ENCODE results near the gene AUP1.
A peak's percentile ranks its signal among the peaks of the same experiment; 100 is the strongest.

AUP1 gene

DNA sequence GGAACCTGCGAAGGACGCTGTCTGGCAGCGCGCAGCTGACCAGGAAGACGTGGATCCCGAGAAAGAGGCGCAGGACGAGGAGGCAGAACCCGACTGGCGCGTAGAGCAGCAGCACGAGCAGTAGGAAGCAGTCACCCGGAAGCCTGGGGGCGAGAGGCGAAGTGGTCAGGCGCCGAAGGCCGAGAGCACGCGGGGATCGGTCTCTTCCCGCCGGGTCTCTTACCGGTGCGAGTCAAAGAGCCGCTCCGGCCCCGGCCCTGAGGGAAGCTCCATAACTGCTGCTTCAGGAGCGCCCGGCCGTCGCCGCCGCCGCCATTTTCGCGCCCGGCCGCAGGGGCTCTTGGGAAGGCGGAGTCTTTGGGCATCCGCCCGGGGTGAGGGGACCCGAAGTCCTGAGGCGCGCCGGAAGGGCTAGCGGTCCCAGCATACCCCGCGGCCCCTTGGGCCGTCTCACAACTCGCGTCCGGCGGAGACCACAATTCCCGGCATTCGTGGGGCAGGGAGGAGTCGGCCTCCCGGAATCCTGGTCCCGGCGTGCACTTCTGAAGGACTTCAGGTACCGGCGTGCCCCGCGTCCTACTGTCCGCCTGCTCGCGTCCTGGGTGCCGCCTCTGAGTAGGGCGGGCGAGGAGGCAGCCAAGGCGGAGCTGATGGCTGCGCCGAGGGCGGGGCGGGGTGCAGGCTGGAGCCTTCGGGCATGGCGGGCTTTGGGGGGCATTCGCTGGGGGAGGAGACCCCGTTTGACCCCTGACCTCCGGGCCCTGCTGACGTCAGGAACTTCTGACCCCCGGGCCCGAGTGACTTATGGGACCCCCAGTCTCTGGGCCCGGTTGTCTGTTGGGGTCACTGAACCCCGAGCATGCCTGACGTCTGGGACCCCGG is at the start of gene AUP1, which contains the start of gene HTRA2:
AUP1 (minus strand) TSS at position 350 of the 882 bp plus-strand sequence; CDS start at position 273, 77 bp downstream.
HTRA2 (plus strand) TSS at position 577 of the 882 bp plus-strand sequence; CDS start at position 651, 74 bp downstream.
- peak; percentile 58 for TF ChIP-seq POLR2A (IDR thresholded peaks at IDR 0.05; ENCODE audit: low read depth, low read length)
- no peak for FAIRE-seq
- DNase-seq (ENCODE audit: insufficient read length, low spot score), result peak; percentile 99

- DNase-seq (ENCODE audit: insufficient read length, low spot score), result no peak
- TF ChIP-seq POLR2A (IDR thresholded peaks at IDR 0.05; ENCODE audit: low read depth, low read length), result no peak
- FAIRE-seq, result no peak
Observed at GRCh38 chr2:74578408-74578807, 48.9 kb upstream of the AUP1 start.

GRCh38 chr2:74577448-74577847 is 47.9 kb upstream of the AUP1 start:
- TF ChIP-seq POLR2A (IDR thresholded peaks at IDR 0.05; ENCODE audit: low read depth, low read length), result no peak
- DNase-seq (ENCODE audit: insufficient read length, low spot score) (no peak), FAIRE-seq (no peak)

DNA sequence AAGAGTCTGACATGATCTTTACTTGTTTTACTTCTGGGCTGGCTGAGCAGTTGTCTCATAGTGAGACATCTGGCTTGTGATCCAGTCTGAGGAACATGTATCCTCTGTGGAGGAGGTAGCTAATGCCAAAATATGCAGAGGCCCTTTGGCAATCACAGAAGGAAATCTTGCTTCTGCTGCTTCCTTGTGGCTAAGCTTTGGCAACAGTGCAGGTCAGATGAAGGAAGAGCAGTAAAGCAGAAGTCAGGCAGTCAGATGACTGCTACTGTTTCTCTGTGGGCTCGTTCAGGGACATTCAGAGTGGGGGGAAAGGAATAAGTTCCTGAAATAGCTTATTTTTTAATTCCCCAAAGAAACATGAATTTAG is 47.3 kb upstream of the AUP1 start:
- no peak for TF ChIP-seq POLR2A (IDR thresholded peaks at IDR 0.05; ENCODE audit: low read depth, low read length)
- no peak for FAIRE-seq
- DNase-seq (ENCODE audit: insufficient read length, low spot score), result no peak

DNA sequence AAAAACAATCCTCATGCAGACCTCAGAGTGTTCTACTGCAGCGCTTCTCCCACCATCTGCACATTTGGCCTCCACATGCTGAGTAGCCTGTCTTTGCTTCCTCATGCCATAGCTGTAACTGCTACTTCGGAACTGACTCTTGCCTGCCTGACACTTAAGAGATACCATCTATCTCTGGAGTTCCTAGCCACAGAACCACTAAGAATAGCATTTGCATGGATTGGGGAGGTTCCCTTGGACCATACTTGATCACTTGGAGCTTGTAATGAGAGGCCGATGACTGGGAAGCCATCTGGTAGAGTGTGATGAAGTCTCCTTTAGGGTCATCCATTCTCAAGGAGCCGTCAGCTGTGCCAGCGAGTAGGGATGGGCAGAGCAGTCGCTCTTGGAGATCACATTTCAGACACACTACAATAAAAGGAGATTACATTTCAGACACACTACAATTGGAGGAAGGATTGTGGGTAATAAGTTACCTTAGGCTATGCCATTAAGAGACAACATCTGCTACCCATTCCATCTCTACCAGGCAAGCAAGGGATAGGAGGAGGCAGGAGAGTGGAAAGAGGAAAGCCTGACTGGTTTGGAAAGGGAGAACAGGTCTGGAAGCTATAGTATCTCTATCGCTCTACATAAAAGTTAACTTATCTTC is 46.8 kb upstream of the AUP1 start:
- DNase-seq (ENCODE audit: insufficient read length, low spot score) (no peak), FAIRE-seq (no peak)
- no peak for TF ChIP-seq POLR2A (IDR thresholded peaks at IDR 0.05; ENCODE audit: low read depth, low read length)

DNA sequence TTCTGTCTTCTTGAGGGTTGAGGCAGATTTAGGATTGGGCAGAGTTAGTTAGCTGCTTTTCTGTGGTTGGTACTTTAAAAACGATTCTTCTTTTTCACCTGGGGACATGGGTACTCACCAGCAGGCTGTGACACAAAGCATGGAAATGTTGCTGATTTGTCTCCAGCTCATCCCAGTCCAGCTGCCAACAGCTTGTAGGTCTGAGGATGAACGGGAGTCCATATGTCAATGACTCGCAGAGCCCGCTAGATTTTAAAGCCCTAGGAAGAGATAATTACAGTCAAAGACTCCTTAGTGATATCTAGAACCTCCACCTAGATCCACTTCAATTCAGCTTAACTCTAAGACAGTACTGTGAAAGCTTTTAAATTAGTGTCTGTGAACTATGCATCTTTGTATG is 45.8 kb upstream of the AUP1 start:
- no peak for TF ChIP-seq POLR2A (IDR thresholded peaks at IDR 0.05; ENCODE audit: low read depth, low read length)
- FAIRE-seq (no peak), DNase-seq (ENCODE audit: insufficient read length, low spot score) (no peak)

DNA sequence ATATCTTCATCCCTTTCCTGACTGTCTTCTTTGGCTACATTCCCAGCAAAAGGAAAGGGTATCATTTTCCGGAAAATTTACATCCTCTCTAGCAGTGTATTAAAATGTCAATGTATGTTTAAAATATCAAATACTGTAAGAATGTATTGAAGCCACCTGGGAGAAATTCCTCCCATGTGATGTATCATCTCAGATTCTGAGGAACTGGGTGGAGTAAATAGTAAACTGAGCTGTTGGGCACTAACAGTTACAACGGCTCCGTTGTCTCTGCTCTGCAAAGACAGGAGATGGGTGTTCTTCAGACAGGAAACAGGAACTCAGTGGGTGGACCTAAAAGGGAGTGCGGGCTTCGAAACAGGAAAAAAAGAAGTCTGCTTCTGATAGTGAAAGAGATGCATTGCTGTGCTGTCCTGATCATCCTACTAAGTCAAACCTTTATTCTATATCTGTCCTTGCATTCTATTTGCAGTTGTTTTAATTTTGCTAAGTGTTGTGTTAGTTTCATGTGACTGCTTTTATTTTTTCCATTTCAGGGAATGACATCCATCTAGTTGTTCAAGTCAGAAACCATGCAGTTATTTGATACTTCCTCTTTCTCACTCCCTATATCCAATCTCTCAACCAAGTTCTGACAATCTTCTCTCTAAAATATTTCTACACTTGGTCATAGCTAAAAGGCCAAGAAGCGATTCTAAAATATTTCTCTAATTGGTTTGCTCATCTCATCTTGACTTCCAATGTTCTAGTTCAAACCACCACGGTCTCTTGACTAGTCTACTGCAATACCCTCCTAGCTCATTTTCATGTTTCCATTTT is 44.4 kb upstream of the AUP1 start:
- TF ChIP-seq POLR2A (IDR thresholded peaks at IDR 0.05; ENCODE audit: low read depth, low read length), result no peak
- DNase-seq (ENCODE audit: insufficient read length, low spot score) (no peak), FAIRE-seq (peak; percentile 94)

- TF ChIP-seq POLR2A (IDR thresholded peaks at IDR 0.05; ENCODE audit: low read depth, low read length), result no peak
- no peak for DNase-seq (ENCODE audit: insufficient read length, low spot score)
- no peak for FAIRE-seq
Observed at GRCh38 chr2:74572178-74572925, 42.8 kb upstream of the AUP1 start.

GRCh38 chr2:74571058-74571457 is 41.6 kb upstream of the AUP1 start:
- FAIRE-seq, result no peak
- TF ChIP-seq POLR2A (IDR thresholded peaks at IDR 0.05; ENCODE audit: low read depth, low read length), result no peak
- DNase-seq (ENCODE audit: insufficient read length, low spot score), result no peak

- no peak for FAIRE-seq
- no peak for DNase-seq (ENCODE audit: insufficient read length, low spot score)
- TF ChIP-seq POLR2A (IDR thresholded peaks at IDR 0.05; ENCODE audit: low read depth, low read length), result no peak
Observed at GRCh38 chr2:74569686-74570085, 40.2 kb upstream of the AUP1 start.

GRCh38 chr2:74567881-74568280 is 38.4 kb upstream of the AUP1 start:
- peak; percentile 64 for FAIRE-seq
- TF ChIP-seq POLR2A (IDR thresholded peaks at IDR 0.05; ENCODE audit: low read depth, low read length), result no peak
- no peak for DNase-seq (ENCODE audit: insufficient read length, low spot score)

DNA sequence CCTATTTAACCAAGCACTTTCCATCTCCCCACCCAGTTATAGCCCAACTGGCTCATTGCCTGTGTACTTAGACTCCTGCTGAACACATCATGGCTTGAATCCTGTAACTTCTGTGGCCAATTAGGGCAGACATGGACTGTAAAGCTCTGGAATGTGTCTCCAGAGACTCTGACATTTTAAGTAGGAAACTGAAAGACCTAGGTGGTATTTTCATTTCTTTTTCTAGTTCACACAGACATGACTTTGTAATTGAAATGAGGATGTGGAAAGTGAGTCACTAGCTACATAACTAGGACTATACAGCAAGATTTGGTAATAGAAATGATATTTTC is 37.2 kb upstream of the AUP1 start:
- DNase-seq (ENCODE audit: insufficient read length, low spot score), result no peak
- no peak for FAIRE-seq

DNA sequence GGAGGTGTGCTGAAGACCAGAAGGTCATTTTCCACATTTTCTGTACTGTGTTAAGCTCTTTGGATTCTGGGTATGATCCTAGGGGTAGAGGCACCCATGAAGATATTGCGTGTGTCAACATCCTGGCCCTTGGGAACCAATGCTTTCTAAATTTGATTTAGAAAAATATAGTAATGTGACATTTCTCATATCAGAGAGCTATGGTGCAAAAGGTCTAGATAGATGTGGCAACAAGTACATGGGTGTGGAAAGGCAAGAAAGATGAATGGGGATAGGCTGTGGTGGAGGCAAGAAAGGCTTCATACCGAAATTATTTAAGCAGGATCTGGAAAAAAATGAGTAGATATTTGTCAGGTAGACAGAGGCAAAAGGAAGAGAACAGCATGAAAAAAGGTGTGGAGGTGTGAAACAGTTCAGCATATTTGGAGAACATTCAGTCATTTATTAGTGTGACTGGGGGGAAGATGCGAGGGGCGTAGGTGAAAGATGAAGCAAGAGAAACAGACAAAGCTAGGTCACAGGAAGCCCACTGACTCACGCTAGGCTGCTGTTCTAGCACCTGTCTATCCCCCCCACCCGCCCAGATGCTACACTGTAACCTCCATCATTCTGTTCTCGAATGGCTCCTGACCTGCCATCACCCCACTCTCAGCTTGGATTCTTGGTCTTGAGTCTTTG is 36.7 kb upstream of the AUP1 start:
- no peak for DNase-seq (ENCODE audit: insufficient read length, low spot score)
- FAIRE-seq, result no peak
- no peak for TF ChIP-seq POLR2A (IDR thresholded peaks at IDR 0.05; ENCODE audit: low read depth, low read length)

More for the DNA sequence above, 37.2 kb upstream of the AUP1 start:
- no peak for TF ChIP-seq POLR2A (IDR thresholded peaks at IDR 0.05; ENCODE audit: low read depth, low read length)
